Esophagus muscularis mucosa (tissue), 4 donors: ENCODE measurements around the gene MTHFD2. TPM values are rescaled to one million over a fixed set of nuclear protein-coding genes. Genes with fewer than 3 reads are reported as not detected.
"Not testable (repeated sequence)": the region's sequence is repeated elsewhere in the genome, so short reads cannot be mapped to it uniquely, and the experiment has no call there.

Source experiments
- DNase-seq: peaks from one replicate; pipeline ENCODE4 v3.0.0-alpha.2; 2017; ENCODE audit errors: extremely low spot score
- H3K27ac ChIP-seq, 4 donors: fragments of 200-600 bp; sonication (generic); replicated peaks in 1 of 4; 1 replicate in 3 of 4; 2 replicates in 1 of 4; pipeline ENCODE4 v1.5.1; 2016 to 2019; ENCODE audit warnings: mild to moderate bottlenecking in 1 of 4
- H3K27me3 ChIP-seq, 4 donors: fragments of 200-600 bp; sonication (generic); one replicate each; pipeline versions ENCODE4 v1.5.1 to v1.6.0; 2016 to 2019
- H3K36me3 ChIP-seq, 4 donors: fragments of 200-600 bp; sonication (generic); one replicate each; pipeline ENCODE4 v1.5.1; 2016 to 2019
- H3K4me1 ChIP-seq, 4 donors: fragments of 200-600 bp; sonication (generic); one replicate each; pipeline ENCODE4 v1.5.1; 2016 to 2019
- H3K4me3 ChIP-seq, 4 donors: fragments of 200-600 bp; sonication (generic); 1 replicate in 2 of 4; 2 replicates in 2 of 4; pipeline ENCODE4 v1.5.1; 2016 to 2019; ENCODE audit warnings: mild to moderate bottlenecking in 4 of 4, moderate library complexity in 1 of 4
- H3K9me3 ChIP-seq, 4 donors: fragments of 200-600 bp; sonication (generic); 1 replicate in 3 of 4; 2 replicates in 1 of 4; pipeline ENCODE4 v1.5.1; 2016 to 2019
- EP300 ChIP-seq: sonication (generic); formaldehyde crosslinking; IDR thresholded peaks from one replicate; pipeline ENCODE4 v1.6.1; 2017; ENCODE audit warnings: antibody characterized with exemption
- POLR2A ChIP-seq: fragments of 450-650 bp; IDR thresholded peaks from one replicate; pipeline ENCODE4 v1.6.1; 2017; ENCODE audit warnings: antibody characterized with exemption, moderate library complexity, mild to moderate bottlenecking, low read depth
- POLR2AphosphoS5 ChIP-seq, 2 donors: sonication (generic); formaldehyde crosslinking; IDR thresholded peaks; one replicate each; pipeline ENCODE4 v1.6.1; 2017; ENCODE audit warnings: antibody characterized with exemption in 2 of 2
- WGBS: methylation state at CpG from one replicate; pipeline ENCODE4 v1.1.5; 2018; 5-methylcytosine and 5-hydroxymethylcytosine counted together
- intact Hi-C: fragments of 100-400 bp; cut with DNase I; formaldehyde crosslinking; loops from one replicate; pipeline ENCODE4 v1.15.1; 2023
- total RNA-seq, 4 donors: library from RNA; depleted of rRNA; stranded (reverse); fragments of >200 nt; gene quantifications; one replicate each; pipeline versions ENCODE4 v1.1.0 to v1.2.1, GENCODE V29; 2016
- TF ChIP-seq, protein P1 (sequence below), 3 experiments: fragments of 200-600 bp in 2 of 3; fragments of 450-650 bp in 1 of 3; sonication (generic) in 2 of 3; IDR thresholded peaks; one replicate each; pipeline ENCODE4 v1.5.1; 2017 to 2019; ENCODE audit warnings: antibody characterized with exemption in 3 of 3, mild to moderate bottlenecking in 2 of 3, moderate library complexity in 1 of 3

MTHFD2 gene
- total RNA-seq, 4 donors from 2014 or later = 22.0 to 80.8 (median 43.5) TPM

DNA sequence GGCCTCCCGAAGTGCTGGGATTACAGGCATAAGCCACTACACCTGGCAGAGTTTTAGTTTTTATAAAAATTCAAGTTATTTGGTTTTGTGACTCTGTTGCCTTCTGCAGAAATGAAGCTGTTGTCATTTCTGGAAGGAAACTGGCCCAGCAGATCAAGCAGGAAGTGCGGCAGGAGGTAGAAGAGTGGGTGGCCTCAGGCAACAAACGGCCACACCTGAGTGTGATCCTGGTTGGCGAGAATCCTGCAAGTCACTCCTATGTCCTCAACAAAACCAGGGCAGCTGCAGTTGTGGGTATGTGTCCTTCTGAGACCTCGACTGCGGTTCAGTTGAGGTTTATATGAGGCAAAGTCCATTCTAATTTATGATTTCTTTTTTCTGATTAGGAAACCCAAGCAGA lies 7.2 kb downstream of the MTHFD2 start:
- 75% methylated on average over 6 of the region's 6 CpGs for WGBS
- intact Hi-C loops = no loop called here
- Histone ChIP-seq H3K9me3 (no peaks in the 10 kb centered on the region), H3K4me3 (no peak overlapping the region), H3K27ac (peak overlapping the region in 1 of 4 donors; percentile 31), H3K4me1 (peaks cover 12 to 35% (median 21%) of the 10 kb centered on the region in 4 donors), H3K36me3 (peaks cover 0 to 39% (median 14%) of the 10 kb centered on the region in 4 donors), H3K27me3 (no peaks in the 10 kb centered on the region)
- no peak for DNase-seq
- no peak for TF ChIP-seq EP300
- no peak for TF ChIP-seq POLR2AphosphoS5 (IDR thresholded peaks at IDR 0.05)
- TF ChIP-seq, protein P1, sequence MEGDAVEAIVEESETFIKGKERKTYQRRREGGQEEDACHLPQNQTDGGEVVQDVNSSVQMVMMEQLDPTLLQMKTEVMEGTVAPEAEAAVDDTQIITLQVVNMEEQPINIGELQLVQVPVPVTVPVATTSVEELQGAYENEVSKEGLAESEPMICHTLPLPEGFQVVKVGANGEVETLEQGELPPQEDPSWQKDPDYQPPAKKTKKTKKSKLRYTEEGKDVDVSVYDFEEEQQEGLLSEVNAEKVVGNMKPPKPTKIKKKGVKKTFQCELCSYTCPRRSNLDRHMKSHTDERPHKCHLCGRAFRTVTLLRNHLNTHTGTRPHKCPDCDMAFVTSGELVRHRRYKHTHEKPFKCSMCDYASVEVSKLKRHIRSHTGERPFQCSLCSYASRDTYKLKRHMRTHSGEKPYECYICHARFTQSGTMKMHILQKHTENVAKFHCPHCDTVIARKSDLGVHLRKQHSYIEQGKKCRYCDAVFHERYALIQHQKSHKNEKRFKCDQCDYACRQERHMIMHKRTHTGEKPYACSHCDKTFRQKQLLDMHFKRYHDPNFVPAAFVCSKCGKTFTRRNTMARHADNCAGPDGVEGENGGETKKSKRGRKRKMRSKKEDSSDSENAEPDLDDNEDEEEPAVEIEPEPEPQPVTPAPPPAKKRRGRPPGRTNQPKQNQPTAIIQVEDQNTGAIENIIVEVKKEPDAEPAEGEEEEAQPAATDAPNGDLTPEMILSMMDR (IDR thresholded peaks at IDR 0.05) = no peak
- no peak for TF ChIP-seq POLR2A

- TF ChIP-seq, protein P1 (IDR thresholded peaks at IDR 0.05) = no peak
- TF ChIP-seq POLR2A = no peak
- TF ChIP-seq POLR2AphosphoS5 (IDR thresholded peaks at IDR 0.05) = no peak
- TF ChIP-seq EP300 = no peak
- Histone ChIP-seq H3K36me3 (peaks cover 0 to 45% (median 19%) of the 10 kb centered on the region in 4 donors), H3K27ac (peak overlapping the region in 2 of 4 donors; percentile 10 to 52), H3K4me1 (peaks cover 11 to 30% (median 16%) of the 10 kb centered on the region in 4 donors), H3K9me3 (no peaks in the 10 kb centered on the region), H3K4me3 (no peak overlapping the region), H3K27me3 (no peaks in the 10 kb centered on the region)
- no peak for DNase-seq
- WGBS = 74% methylated on average over 6 of the region's 6 CpGs
- intact Hi-C loops = no loop called here
These were observed 7.8 kb downstream of the MTHFD2 start for GRCh38 chr2:74206180-74206688.

GRCh38 chr2:74212702-74213410 lies 14.4 kb downstream of the MTHFD2 start:
- no peaks in the 10 kb centered on the region for H3K4me1 ChIP-seq
- H3K27ac ChIP-seq = no peak overlapping the region
- no peak overlapping the region for H3K4me3 ChIP-seq
- H3K36me3 ChIP-seq = peaks cover 11 to 80% (median 50%) of the 10 kb centered on the region in 4 donors
- H3K27me3 ChIP-seq = no peaks in the 10 kb centered on the region
- TF ChIP-seq, protein P1 (IDR thresholded peaks at IDR 0.05) = no peak
- no peak for TF ChIP-seq EP300
- no peak for TF ChIP-seq POLR2AphosphoS5 (IDR thresholded peaks at IDR 0.05)
- no peak for TF ChIP-seq POLR2A
- WGBS = 88% methylated on average over 3 of the region's 3 CpGs
- no peaks in the 10 kb centered on the region for H3K9me3 ChIP-seq
- intact Hi-C loops = no loop called here
- DNase-seq = no peak

- intact Hi-C loops, DNase-seq, H3K9me3 ChIP-seq, H3K4me1 ChIP-seq, H3K4me3 ChIP-seq, H3K27me3 ChIP-seq, H3K27ac ChIP-seq: not testable (repeated sequence)
- 99% methylated on average over 6 of the region's 6 CpGs for WGBS
- peaks cover 11 to 61% (median 37%) of the 10 kb centered on the region in 4 donors for H3K36me3 ChIP-seq
These were observed 17.4 kb downstream of the MTHFD2 start for GRCh38 chr2:74215771-74216170.

DNA sequence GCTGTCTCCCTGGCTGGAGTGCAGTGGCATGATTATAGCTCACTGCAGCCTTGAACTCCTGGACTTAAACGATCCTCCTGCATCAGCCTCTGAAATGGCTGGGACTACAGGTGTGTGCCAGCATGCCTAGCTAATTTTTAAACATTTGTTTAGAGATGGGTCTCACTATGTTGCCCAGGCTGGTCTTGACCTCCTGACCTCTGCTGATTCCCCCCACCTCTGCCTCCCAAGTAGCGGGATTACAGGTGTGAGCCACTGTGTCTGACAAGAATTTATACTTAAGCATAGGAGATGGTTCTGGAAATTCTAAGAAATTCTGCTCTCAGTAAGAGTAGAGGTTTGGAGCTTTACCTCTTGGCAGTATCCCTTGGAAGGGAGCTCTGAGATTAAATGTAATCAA lies 18.2 kb downstream of the MTHFD2 start:
- no peak for DNase-seq
- peaks cover 11 to 56% (median 36%) of the 10 kb centered on the region in 4 donors for H3K36me3 ChIP-seq
- H3K9me3 ChIP-seq = no peaks in the 10 kb centered on the region

More for the DNA sequence above, 18.2 kb downstream of the MTHFD2 start:
- 75% methylated on average over 2 of the region's 2 CpGs for WGBS
- Histone ChIP-seq H3K4me1 (no peaks in the 10 kb centered on the region), H3K27ac (no peak overlapping the region), H3K4me3 (no peak overlapping the region), H3K27me3 (no peaks in the 10 kb centered on the region)
- intact Hi-C loops = no loop called here
- no peak for TF ChIP-seq POLR2A
- TF ChIP-seq EP300 = no peak
- TF ChIP-seq, protein P1 (IDR thresholded peaks at IDR 0.05) = no peak
- TF ChIP-seq POLR2AphosphoS5 (IDR thresholded peaks at IDR 0.05) = no peak
